ENCODE data around the gene FSTL4.

The FSTL4 gene

GRCh38 chr5:133304707-133305216 is 307.6 kb downstream of the FSTL4 start:
- TF ChIP-seq TOX (CRISPR knock-in tag; IDR thresholded peaks at IDR 0.05; ENCODE audit: borderline replicate concordance): no peak
- TF ChIP-seq TCF4 (CRISPR knock-in tag; IDR thresholded peaks at IDR 0.05; ENCODE audit: borderline replicate concordance): no peak
- no peak for TF ChIP-seq GLIS3 (CRISPR knock-in tag; IDR thresholded peaks at IDR 0.05)
- TF ChIP-seq OSR1 (CRISPR knock-in tag; IDR thresholded peaks at IDR 0.05): no peak
- TF ChIP-seq SNAI2 (CRISPR knock-in tag; IDR thresholded peaks at IDR 0.05): no peak
- TF ChIP-seq ISL1 (CRISPR knock-in tag; IDR thresholded peaks at IDR 0.05): no peak
- no peak for TF ChIP-seq ZFP30 (CRISPR knock-in tag; IDR thresholded peaks at IDR 0.05)
- no peak for TF ChIP-seq PPARA (CRISPR knock-in tag; IDR thresholded peaks at IDR 0.05; ENCODE audit: borderline replicate concordance)
- TF ChIP-seq ZNF70 (CRISPR knock-in tag; IDR thresholded peaks at IDR 0.05): no peak
- no peak for TF ChIP-seq RARB (CRISPR knock-in tag; IDR thresholded peaks at IDR 0.05)
- no peak for TF ChIP-seq BACH2 (CRISPR knock-in tag; IDR thresholded peaks at IDR 0.05; ENCODE audit: borderline replicate concordance)
- no peak for TF ChIP-seq ZNF565 (CRISPR knock-in tag; conservative IDR thresholded peaks at IDR 0.05; ENCODE audit: low read depth)
- no peak for TF ChIP-seq PATZ1 (CRISPR knock-in tag; IDR thresholded peaks at IDR 0.05; ENCODE audit: borderline replicate concordance)
- TF ChIP-seq CSRNP3 (CRISPR knock-in tag; IDR thresholded peaks at IDR 0.05): no peak
- no peak for ATAC-seq

- no peak for TF ChIP-seq TSHZ2 (CRISPR knock-in tag; IDR thresholded peaks at IDR 0.05)
- no peak for ATAC-seq
These were observed 308.2 kb downstream of the FSTL4 start for GRCh38 chr5:133304178-133304577.

- TF ChIP-seq CREB5 (CRISPR knock-in tag; IDR thresholded peaks at IDR 0.05; ENCODE audit: low read depth) (no peak), PPARA (CRISPR knock-in tag; IDR thresholded peaks at IDR 0.05; ENCODE audit: borderline replicate concordance) (no peak), CSDC2 (CRISPR knock-in tag; IDR thresholded peaks at IDR 0.05) (no peak), CSRNP3 (CRISPR knock-in tag; IDR thresholded peaks at IDR 0.05) (no peak), TCF4 (CRISPR knock-in tag; IDR thresholded peaks at IDR 0.05; ENCODE audit: borderline replicate concordance) (no peak), POU6F1 (CRISPR knock-in tag; IDR thresholded peaks at IDR 0.05; ENCODE audit: borderline replicate concordance, low read depth) (no peak), PATZ1 (CRISPR knock-in tag; IDR thresholded peaks at IDR 0.05; ENCODE audit: borderline replicate concordance) (no peak), ZNF70 (CRISPR knock-in tag; IDR thresholded peaks at IDR 0.05) (no peak), GLIS3 (CRISPR knock-in tag; IDR thresholded peaks at IDR 0.05) (no peak), ZNF565 (CRISPR knock-in tag; conservative IDR thresholded peaks at IDR 0.05; ENCODE audit: low read depth) (no peak)
- ATAC-seq: no peak
These were observed 309.0 kb downstream of the FSTL4 start for GRCh38 chr5:133303298-133303697.
